H1 (cell line): ENCODE results near the gene SLC2A11. TPM values are rescaled to one million over a fixed set of nuclear protein-coding genes. Genes with fewer than 3 reads are reported as not detected.

Experiments used
- CTCF ChIA-PET: fragments of 300-600 bp; sonication (Branson Sonifier 250); formaldehyde crosslinking; loops from one replicate; lab custom pipeline; 2021; ENCODE audit not compliant: partially characterized antibody; lab: Charles Lee
- POLR2A ChIA-PET: fragments of 300-600 bp; sonication (Branson Sonifier 250); formaldehyde crosslinking; loops from one replicate; lab custom pipeline; 2021; ENCODE audit warnings: inconsistent platforms; ENCODE audit not compliant: partially characterized antibody; lab: Charles Lee
- DNase-seq, 2 experiments: peaks; one replicate each; pipeline versions ENCODE4 v3.0.0 to v3.0.0-alpha.2; 2010 to 2022; ENCODE audit warnings: low spot score in 2 of 2, low read depth in 1 of 2, mixed read lengths in 1 of 2
- FAIRE-seq: peaks from 2 replicates; lab custom pipeline; 2011; peaks lifted over from hg19 to GRCh38; lab: Jason Lieb, UNC
- H2AFZ ChIP-seq: 2 replicates; pipeline ENCODE4 v1.8.1; 2012; ENCODE audit warnings: low read length, inconsistent platforms
- H2AK5ac ChIP-seq: 2 replicates; pipeline ENCODE4 v1.6.1; 2013; ENCODE audit warnings: low read depth, low read length
- H2BK120ac ChIP-seq: replicated peaks from 2 replicates; pipeline ENCODE3; 2013; ENCODE audit warnings: low read depth, low read length, inconsistent platforms
- H2BK12ac ChIP-seq: 2 replicates; pipeline ENCODE4 v1.6.1; 2013; ENCODE audit warnings: low read depth, low read length
- H2BK15ac ChIP-seq: 2 replicates; pipeline ENCODE4 v1.6.1; 2013; ENCODE audit warnings: low read length
- H2BK20ac ChIP-seq: 2 replicates; pipeline ENCODE4 v1.6.1; 2013; ENCODE audit warnings: low read length
- H2BK5ac ChIP-seq: 2 replicates; pipeline ENCODE4 v1.6.1; 2013; ENCODE audit warnings: low read depth, low read length
- H3K14ac ChIP-seq: 2 replicates; pipeline ENCODE4 v1.6.1; 2013; ENCODE audit warnings: inconsistent platforms; ENCODE audit not compliant: insufficient read length
- H3K18ac ChIP-seq: 2 replicates; pipeline ENCODE4 v1.6.1; 2013; ENCODE audit warnings: low read length; ENCODE audit errors: extremely low read depth
- H3K23ac ChIP-seq: 2 replicates; pipeline ENCODE4 v1.6.1; 2013; ENCODE audit warnings: inconsistent platforms; ENCODE audit not compliant: insufficient read length
- H3K23me2 ChIP-seq: 2 replicates; pipeline ENCODE4 v1.6.1; 2013; ENCODE audit warnings: low read depth, low read length
- H3K27ac ChIP-seq: 2 replicates; pipeline ENCODE4 v1.6.1; 2011; ENCODE audit warnings: low read depth, low read length, inconsistent platforms
- H3K27me3 ChIP-seq, 4 experiments: replicated peaks in 1 of 4; 1 replicate in 1 of 4; 2 replicates in 3 of 4; pipeline versions ENCODE4 v1.6.1 to v1.8.1; 2011 to 2013; ENCODE audit warnings: low read length in 3 of 4, mild to moderate bottlenecking in 3 of 4, inconsistent platforms in 2 of 4, mixed read lengths in 2 of 4, moderate library complexity in 1 of 4; ENCODE audit not compliant: control insufficient read depth in 3 of 4, insufficient read depth in 3 of 4; ENCODE audit errors: extremely low read depth in 1 of 4
- H3K36me3 ChIP-seq, 4 experiments: 2 replicates each; pipeline versions ENCODE4 v1.6.1 to v1.8.1; 2011 to 2013; ENCODE audit warnings: mild to moderate bottlenecking in 4 of 4, low read length in 3 of 4, moderate library complexity in 2 of 4, control low read depth in 1 of 4, inconsistent platforms in 1 of 4; ENCODE audit not compliant: insufficient read depth in 4 of 4, control insufficient read depth in 2 of 4
- H3K4ac ChIP-seq: replicated peaks from 2 replicates; pipeline ENCODE3; 2013; ENCODE audit warnings: low read length, low read depth, mixed read lengths, inconsistent platforms; ENCODE audit not compliant: insufficient read length
- H3K4me1 ChIP-seq, 4 experiments: replicated peaks in 1 of 4; 1 replicate in 1 of 4; 2 replicates in 3 of 4; pipeline versions ENCODE4 v1.6.1 to v1.8.1; 2011 to 2013; ENCODE audit warnings: low read length in 3 of 4, inconsistent platforms in 2 of 4, mixed read lengths in 1 of 4; ENCODE audit not compliant: insufficient read depth in 4 of 4, control insufficient read depth in 3 of 4
- H3K4me2 ChIP-seq, 2 experiments: 2 replicates each; pipeline versions ENCODE4 v1.6.1 to v1.8.1; 2011 to 2013; ENCODE audit warnings: low read depth in 2 of 2, low read length in 2 of 2, control low read depth in 1 of 2, inconsistent platforms in 1 of 2, mild to moderate bottlenecking in 1 of 2; ENCODE audit not compliant: insufficient read depth in 1 of 2
- H3K4me3 ChIP-seq, 4 experiments: fragments of 200-600, 300-600 bp in 1 of 4; sonication (generic), shearing (Covaris generic), sonication (Bioruptor Twin) in 1 of 4; 2 replicates each; pipeline versions ENCODE4 v1.5.1 to v1.8.1; 2011 to 2016; ENCODE audit warnings: low read length in 4 of 4, low read depth in 3 of 4, control low read depth in 2 of 4, inconsistent platforms in 2 of 4, mild to moderate bottlenecking in 2 of 4, mixed read lengths in 1 of 4, moderate library complexity in 1 of 4; ENCODE audit not compliant: insufficient read depth in 2 of 4; ENCODE audit errors: extremely low read depth in 1 of 4
- H3K56ac ChIP-seq: replicated peaks from 2 replicates; pipeline ENCODE3; 2013; ENCODE audit warnings: low read depth, mild to moderate bottlenecking, mixed read lengths, low read length, inconsistent platforms; ENCODE audit not compliant: insufficient read length
- H3K79me1 ChIP-seq: 2 replicates; pipeline ENCODE4 v1.6.1; 2013; ENCODE audit warnings: low read depth, low read length, control low read depth
- H3K79me2 ChIP-seq, 2 experiments: 2 replicates each; pipeline versions ENCODE4 v1.6.1 to v1.8.1; 2012 to 2013; ENCODE audit warnings: low read length in 2 of 2, mild to moderate bottlenecking in 2 of 2, inconsistent platforms in 1 of 2; ENCODE audit not compliant: insufficient read depth in 2 of 2, control insufficient read depth in 1 of 2
- H3K9ac ChIP-seq, 4 experiments: replicated peaks in 1 of 4; 1 replicate in 1 of 4; 2 replicates in 3 of 4; pipeline versions ENCODE4 v1.6.1 to v1.8.1; 2011 to 2013; ENCODE audit warnings: low read depth in 3 of 4, low read length in 3 of 4, control low read depth in 2 of 4, mild to moderate bottlenecking in 2 of 4, moderate library complexity in 2 of 4, inconsistent platforms in 1 of 4; ENCODE audit errors: extremely low read depth in 1 of 4
- H3K9me3 ChIP-seq, 2 experiments: 2 replicates each; pipeline versions ENCODE4 v1.6.1 to v1.8.1; 2012 to 2013; ENCODE audit warnings: mild to moderate bottlenecking in 2 of 2, moderate library complexity in 2 of 2, control low read depth in 1 of 2, inconsistent platforms in 1 of 2, low read depth in 1 of 2, low read length in 1 of 2, mixed read lengths in 1 of 2; ENCODE audit not compliant: insufficient read depth in 2 of 2
- H4K20me1 ChIP-seq, 2 experiments: replicated peaks in 1 of 2; 2 replicates each; pipeline versions ENCODE3 to v1.8.1; 2011 to 2013; ENCODE audit warnings: inconsistent platforms in 2 of 2, low read length in 2 of 2, mild to moderate bottlenecking in 1 of 2; ENCODE audit not compliant: insufficient read depth in 2 of 2, control insufficient read depth in 1 of 2
- H4K5ac ChIP-seq: 2 replicates; pipeline ENCODE4 v1.6.1; 2013; ENCODE audit warnings: low read length, low read depth, mixed read lengths, inconsistent platforms; ENCODE audit not compliant: insufficient read length
- H4K8ac ChIP-seq: 2 replicates; pipeline ENCODE4 v1.8.0; 2013; ENCODE audit warnings: mild to moderate bottlenecking, moderate library complexity, low read length, inconsistent platforms; ENCODE audit not compliant: insufficient read depth; ENCODE audit errors: extremely low read depth
- H4K91ac ChIP-seq: replicated peaks from 2 replicates; pipeline ENCODE3; 2013; ENCODE audit warnings: low read length, mixed read lengths, inconsistent platforms; ENCODE audit not compliant: insufficient read length
- BACH1 ChIP-seq: IDR thresholded peaks from 2 replicates; pipeline ENCODE4 v1.6.1; 2012; ENCODE audit warnings: low read length, improper control_type of control experiment
- HDAC2 ChIP-seq, 2 experiments: fragments of 300-600 bp in 1 of 2; sonication (generic) in 1 of 2; IDR thresholded peaks; 2 replicates each; pipeline ENCODE4 v1.6.1; 2011 to 2012; ENCODE audit warnings: low read depth in 2 of 2, low read length in 2 of 2, mild to moderate bottlenecking in 2 of 2, moderate library complexity in 2 of 2, borderline replicate concordance in 1 of 2, inconsistent platforms in 1 of 2
- SP2 ChIP-seq: IDR thresholded peaks from 2 replicates; pipeline ENCODE4 v1.6.1; 2012; ENCODE audit warnings: mild to moderate bottlenecking, low read length, inconsistent platforms
- SP4 ChIP-seq: IDR thresholded peaks from 2 replicates; pipeline ENCODE4 v1.6.1; 2012; ENCODE audit warnings: low read length, inconsistent platforms
- SUZ12 ChIP-seq: fragments of 200-600 bp; sonication (generic); IDR thresholded peaks from 2 replicates; pipeline ENCODE4 v1.6.1; 2012; ENCODE audit warnings: mild to moderate bottlenecking, inconsistent platforms, low read length, moderate library complexity, mixed read lengths
- WGBS, 2 experiments: shearing (Covaris generic) in 1 of 2; methylation state at CpG; one replicate each; pipeline versions ENCODE4 v1.1.6 to v1.1.7; 2013 to 2015; ENCODE audit warnings: low lambda C conversion rate in 2 of 2, mixed read lengths in 2 of 2, inconsistent platforms in 1 of 2, low coverage in 1 of 2, missing lambda C conversion rate in 1 of 2; ENCODE audit not compliant: insufficient replicate concordance in 2 of 2, insufficient coverage in 1 of 2, insufficient read length in 1 of 2; ENCODE audit errors: extremely low coverage in 1 of 2, missing lambda C conversion rate in 1 of 2; 5-methylcytosine and 5-hydroxymethylcytosine counted together
- polyA plus RNA-seq, 7 experiments: library from polyadenylated mRNA; depleted of rRNA in 3 of 7; stranded (reverse) in 5 of 7; unstranded in 2 of 7; fragments of >200 nt in 5 of 7; fragments of 200-250 nt in 2 of 7; gene quantifications; 1 replicate in 5 of 7; 2 replicates in 1 of 7; 4 replicates in 1 of 7; pipeline versions ENCODE4 v1.2.1 to v1.2.3, GENCODE V29; 2011 to 2013; ENCODE audit warnings: missing spikeins in 2 of 7, mixed read lengths in 2 of 7
- total RNA-seq: library from RNA; stranded (reverse); fragmentation: NEBNext Ultra II Directional; extraction: Animal tissue kit (Norgen Biotek cat#: 25700); gene quantifications from 2 replicates; pipeline ENCODE4 v1.2.1, GENCODE V29; 2021

The SLC2A11 gene
- total and polyA plus RNA-seq, 2 of the 8 experiments (the other 6 are each of a cell fraction or from before 2014, with no cell fraction given) = 10.7 to 12.5 TPM

- Histone ChIP-seq H3K4me1 (peaks cover 0 to 8% (median 6%) of the 10 kb centered on the region in 4 experiments; a peak in 5 of 7 replicates), H3K23ac (no peak overlapping the region), H4K91ac (no peak overlapping the region), H4K5ac (no peak overlapping the region), H3K18ac (no peak overlapping the region), H3K23me2 (peaks cover 12% of the 10 kb centered on the region; the same call in 1 of the 2 replicates), H3K4ac (no peak overlapping the region), H3K9me3 (no peaks in the 10 kb centered on the region), H3K36me3 (peaks cover 0 to 18% (median 9%) of the 10 kb centered on the region in 4 experiments; a peak in 4 of 8 replicates), H4K8ac (no peak overlapping the region), H2BK5ac (no peak overlapping the region), H2AK5ac (no peak overlapping the region), H3K14ac (no peak overlapping the region), H4K20me1 (peaks cover 6 to 24% of the 10 kb centered on the region in 2 experiments), H3K9ac (no peak overlapping the region), H2BK15ac (no peak overlapping the region), H3K79me2 (no peaks in the 10 kb centered on the region), H3K79me1 (peaks cover 4% of the 10 kb centered on the region; the same call in 1 of the 2 replicates), H3K4me3 (no peak overlapping the region), H3K27ac (no peak overlapping the region), H3K4me2 (no peak overlapping the region), H2BK12ac (no peak overlapping the region), H2BK20ac (no peak overlapping the region), H3K27me3 (peaks cover 0 to 2% (median under 1%) of the 10 kb centered on the region in 4 experiments; a peak in 2 of 7 replicates), H2AFZ (no peak overlapping the region), H2BK120ac (no peak overlapping the region), H3K56ac (no peak overlapping the region)
- FAIRE-seq = no peak
- WGBS, 2 experiments = 86% methylated on average over 11 of the region's 11 CpGs; no CpG with 5 or more reads in 1 of the 2 experiments
- ChIA-PET POLR2A (interaction anchor here (0.8 to 2.0 kb wide), 4 partner anchors 11 to 17 kb away, joined by 3 to 8 read pairs (median 6); no protein-coding TSS in a partner anchor), CTCF (interaction anchor here (0.9 to 3.2 kb wide), 5 partner anchors 10 to 59 kb away, joined by 3 to 12 read pairs (median 4); partner anchors contain the start of gene MIF)
- no peak for DNase-seq
- TF ChIP-seq SUZ12 = no peak
- TF ChIP-seq BACH1 = no peak
- TF ChIP-seq SP4 = no peak
- TF ChIP-seq SP2 = no peak
- TF ChIP-seq HDAC2 (IDR thresholded peaks at IDR 0.05; ENCODE audit: borderline replicate concordance in 1 of 2, low read depth in 2 of 2, low read length in 2 of 2) = no peak
Observed at GRCh38 chr22:23835484-23836144, 22.1 kb upstream of the SLC2A11 start.
